Caco-2 (cell line): ENCODE results near the gene PSMD9. TPM values are rescaled to one million over a fixed set of nuclear protein-coding genes. Genes with fewer than 3 reads are reported as not detected.

ENCODE experiments used
- BruUV-seq: library from RNA; stranded (reverse); fragments of 400-500 nt; replicated peaks from 2 replicates; lab custom pipeline; 2021; lab: Mats Ljungman, UMichigan
- CTCF ChIA-PET: fragments of 300-600 bp; sonication (Branson Sonifier 250); formaldehyde crosslinking; loops from one replicate; lab custom pipeline; 2022; ENCODE audit warnings: antibody characterized with exemption; lab: Charles Lee
- POLR2A ChIA-PET: fragments of 300-600 bp; sonication (Branson Sonifier 250); formaldehyde crosslinking; loops from one replicate; lab custom pipeline; 2022; ENCODE audit warnings: antibody characterized with exemption; lab: Charles Lee
- DNase-seq, 2 experiments: peaks; one replicate each; pipeline versions ENCODE4 v3.0.0 to v3.0.0-alpha.2; 2020 to 2022
- H3K27me3 ChIP-seq: replicated peaks from 2 replicates; pipeline ENCODE4 v1.6.0; 2011; ENCODE audit warnings: low read length; ENCODE audit not compliant: control insufficient read depth, insufficient read depth
- H3K36me3 ChIP-seq: 2 replicates; pipeline ENCODE4 v1.5.1; 2011; ENCODE audit warnings: low read length; ENCODE audit not compliant: control insufficient read depth, insufficient read depth
- H3K4me1 ChIP-seq: fragments of 250-450 bp; sonication (Bioruptor Pico); 2 replicates; pipeline ENCODE4 v1.5.1; 2020; ENCODE audit warnings: mild to moderate bottlenecking
- H3K4me3 ChIP-seq: 2 replicates; pipeline ENCODE4 v1.5.1; 2011; ENCODE audit warnings: low read depth, mild to moderate bottlenecking, control low read depth, low read length
- H3K9me3 ChIP-seq: fragments of 250-450 bp; sonication (Bioruptor Pico); 2 replicates; pipeline ENCODE4 v1.5.1; 2020; ENCODE audit warnings: mild to moderate bottlenecking, moderate library complexity
- H3K27ac Mint-ChIP-seq: one replicate; pipeline ENCODE4 v1.8.0; 2022; ENCODE audit warnings: mixed read lengths; ENCODE audit not compliant: unreplicated experiment
- H3K27me3 Mint-ChIP-seq: one replicate; pipeline ENCODE4 v1.8.0; 2022; ENCODE audit warnings: mixed read lengths; ENCODE audit not compliant: insufficient read depth, unreplicated experiment
- H3K36me3 Mint-ChIP-seq: one replicate; pipeline ENCODE4 v1.8.0; 2022; ENCODE audit warnings: mild to moderate bottlenecking, mixed read lengths; ENCODE audit not compliant: insufficient read depth, unreplicated experiment
- H3K4me1 Mint-ChIP-seq: one replicate; pipeline ENCODE4 v1.8.0; 2022; ENCODE audit warnings: low read depth, mixed read lengths; ENCODE audit not compliant: unreplicated experiment
- H3K4me3 Mint-ChIP-seq: one replicate; pipeline ENCODE4 v1.8.0; 2022; ENCODE audit warnings: mild to moderate bottlenecking, moderate library complexity, mixed read lengths; ENCODE audit not compliant: unreplicated experiment
- H3K9me3 Mint-ChIP-seq: one replicate; pipeline ENCODE4 v1.8.0; 2022; ENCODE audit warnings: mixed read lengths; ENCODE audit not compliant: unreplicated experiment
- intact Hi-C: fragments of 100-400 bp; cut with micrococcal nuclease; formaldehyde crosslinking; loops from one replicate; pipeline ENCODE4 v1.10.0; 2022; ENCODE audit not compliant: unreplicated experiment
- total RNA-seq: library from RNA; stranded (reverse); gene quantifications from 2 replicates; pipeline ENCODE4 v1.2.3, GENCODE V29; 2022
- TF ChIP-seq, protein P1 (sequence below), 2 experiments: fragments of 200-600 bp in 1 of 2; IDR thresholded peaks; 1 replicate in 1 of 2; 2 replicates in 1 of 2; pipeline versions ENCODE4 v1.5.1 to v1.8.0; 2011 to 2022; ENCODE audit warnings: antibody characterized with exemption in 1 of 2, control low read depth in 1 of 2, inconsistent platforms in 1 of 2, low read depth in 1 of 2, low read length in 1 of 2, mild to moderate bottlenecking in 1 of 2, moderate library complexity in 1 of 2; ENCODE audit not compliant: insufficient read depth in 1 of 2, severe bottlenecking in 1 of 2, unreplicated experiment in 1 of 2

Gene PSMD9
- total RNA-seq, 1 experiment from 2014 or later = 53.0 TPM

- Mint-ChIP-seq H3K9me3 (no peaks in the 10 kb centered on the region), H3K27me3 (no peaks in the 10 kb centered on the region), H3K4me3 (peak overlapping the region; percentile 86), H3K4me1 (peaks cover 10% of the 10 kb centered on the region), H3K36me3 (peaks cover 7% of the 10 kb centered on the region), H3K27ac (peak overlapping the region; percentile 72)
- no peaks in the 10 kb centered on the region for H3K36me3 ChIP-seq
- intact Hi-C loops = loop anchor here (1.0 to 2.0 kb wide), 2 partner anchors 45 to 48 kb away; partner anchors contain the start of gene PSMD9
- TF ChIP-seq, protein P1, sequence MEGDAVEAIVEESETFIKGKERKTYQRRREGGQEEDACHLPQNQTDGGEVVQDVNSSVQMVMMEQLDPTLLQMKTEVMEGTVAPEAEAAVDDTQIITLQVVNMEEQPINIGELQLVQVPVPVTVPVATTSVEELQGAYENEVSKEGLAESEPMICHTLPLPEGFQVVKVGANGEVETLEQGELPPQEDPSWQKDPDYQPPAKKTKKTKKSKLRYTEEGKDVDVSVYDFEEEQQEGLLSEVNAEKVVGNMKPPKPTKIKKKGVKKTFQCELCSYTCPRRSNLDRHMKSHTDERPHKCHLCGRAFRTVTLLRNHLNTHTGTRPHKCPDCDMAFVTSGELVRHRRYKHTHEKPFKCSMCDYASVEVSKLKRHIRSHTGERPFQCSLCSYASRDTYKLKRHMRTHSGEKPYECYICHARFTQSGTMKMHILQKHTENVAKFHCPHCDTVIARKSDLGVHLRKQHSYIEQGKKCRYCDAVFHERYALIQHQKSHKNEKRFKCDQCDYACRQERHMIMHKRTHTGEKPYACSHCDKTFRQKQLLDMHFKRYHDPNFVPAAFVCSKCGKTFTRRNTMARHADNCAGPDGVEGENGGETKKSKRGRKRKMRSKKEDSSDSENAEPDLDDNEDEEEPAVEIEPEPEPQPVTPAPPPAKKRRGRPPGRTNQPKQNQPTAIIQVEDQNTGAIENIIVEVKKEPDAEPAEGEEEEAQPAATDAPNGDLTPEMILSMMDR (IDR thresholded peaks at IDR 0.05; ENCODE audit: insufficient read depth in 1 of 2, low read depth in 1 of 2, low read length in 1 of 2, severe bottlenecking in 1 of 2, unreplicated experiment in 1 of 2) = no peak
- peak overlapping the region; percentile 63 for H3K4me3 ChIP-seq
- CTCF ChIA-PET = interaction anchor here (2.8 kb wide), 1 partner anchor 46 kb away, joined by 17 read pairs; the partner anchor contains the start of gene RHOF
- no peaks in the 10 kb centered on the region for H3K27me3 ChIP-seq
- no peaks in the 10 kb centered on the region for H3K9me3 ChIP-seq
- no peak for DNase-seq
- H3K4me1 ChIP-seq = 0 out of 2 replicates have a peak, but pooled peaks cover 4% of the 10 kb centered on the region
- POLR2A ChIA-PET = no interaction called here
- TSS peak; percentile 87 for BruUV-seq
These were observed 48.4 kb upstream of the PSMD9 start for GRCh38 chr12:121839993-121840761.

GRCh38 chr12:121843236-121843982 is 45.2 kb upstream of the PSMD9 start:
- Histone ChIP-seq H3K4me3 (no peak overlapping the region), H3K4me1 (0 out of 2 replicates have a peak, but pooled peaks cover 4% of the 10 kb centered on the region), H3K27me3 (no peaks in the 10 kb centered on the region), H3K9me3 (no peaks in the 10 kb centered on the region), H3K36me3 (no peaks in the 10 kb centered on the region)
- no peak overlapping the region for H3K4me3 Mint-ChIP-seq
- no peaks in the 10 kb centered on the region for H3K9me3 Mint-ChIP-seq
- no peaks in the 10 kb centered on the region for H3K27me3 Mint-ChIP-seq
- H3K27ac Mint-ChIP-seq = no peak overlapping the region
- intact Hi-C loops = no loop called here
- BruUV-seq = no TSS peak
- no peak for DNase-seq
- ChIA-PET CTCF (interaction anchor here (1.6 kb wide), 1 partner anchor 32 kb away, joined by 4 read pairs; no protein-coding TSS in a partner anchor), POLR2A (no interaction called here)
- peaks cover 10% of the 10 kb centered on the region for H3K4me1 Mint-ChIP-seq
- TF ChIP-seq, protein P1 (IDR thresholded peaks at IDR 0.05; ENCODE audit: insufficient read depth in 1 of 2, low read depth in 1 of 2, low read length in 1 of 2, severe bottlenecking in 1 of 2, unreplicated experiment in 1 of 2) = no peak
- H3K36me3 Mint-ChIP-seq = peaks cover 11% of the 10 kb centered on the region

- DNase-seq = no peak
- no peak overlapping the region for H3K27ac Mint-ChIP-seq
- TF ChIP-seq, protein P1 (IDR thresholded peaks at IDR 0.05; ENCODE audit: insufficient read depth in 1 of 2, low read depth in 1 of 2, low read length in 1 of 2, severe bottlenecking in 1 of 2, unreplicated experiment in 1 of 2) = no peak
- peaks cover 4% of the 10 kb centered on the region for H3K36me3 Mint-ChIP-seq
- no peak overlapping the region for H3K4me3 ChIP-seq
- no peaks in the 10 kb centered on the region for H3K36me3 ChIP-seq
- no peaks in the 10 kb centered on the region for H3K27me3 Mint-ChIP-seq
- no peaks in the 10 kb centered on the region for H3K9me3 Mint-ChIP-seq
- intact Hi-C loops = no loop called here
- no peak overlapping the region for H3K4me3 Mint-ChIP-seq
- no TSS peak for BruUV-seq
- no peaks in the 10 kb centered on the region for H3K27me3 ChIP-seq
- POLR2A ChIA-PET = no interaction called here
- H3K9me3 ChIP-seq = no peaks in the 10 kb centered on the region
- H3K4me1 ChIP-seq = no peaks in the 10 kb centered on the region
- peaks cover 10% of the 10 kb centered on the region for H3K4me1 Mint-ChIP-seq
- CTCF ChIA-PET = interaction anchor here (0.5 kb wide), 1 partner anchor 51 kb away, joined by 4 read pairs; no protein-coding TSS in a partner anchor
These were observed 42.9 kb upstream of the PSMD9 start for GRCh38 chr12:121845701-121846100.
